ENCODE results near the gene FGF14. TPM values are rescaled to one million over a fixed set of nuclear protein-coding genes. Genes with fewer than 3 reads are reported as not detected.

The FGF14 gene
- total RNA-seq, 1 donor from 2014 or later, result 1.4 TPM

- Histone ChIP-seq H3K4me3 (peak overlapping the region; percentile 67), H2AFZ (replicated peaks) (no peak overlapping the region), H3K36me3 (no peaks in the 10 kb centered on the region), H3F3A (ENCODE audit: low read depth) (peaks cover 20% of the 10 kb centered on the region), H3K27ac (no peak overlapping the region), H3K79me2 (ENCODE audit: low read depth) (no peaks in the 10 kb centered on the region), H3K9ac (no peak overlapping the region), H3K4me1 (peaks cover 11% of the 10 kb centered on the region), H3K9me3 (ENCODE audit: low read depth) (no peaks in the 10 kb centered on the region), H3K4me2 (peak overlapping the region; percentile 96), H3K27me3 (peaks cover 100% of the 10 kb centered on the region), H4K20me1 (ENCODE audit: low read depth) (peaks cover 58% of the 10 kb centered on the region)
- no peak overlapping the region for H3K27ac Mint-ChIP-seq
- H3K9me3 Mint-ChIP-seq, result no peaks in the 10 kb centered on the region
- peaks cover 42% of the 10 kb centered on the region for H3K27me3 Mint-ChIP-seq (ENCODE audit: insufficient read depth, low read depth)
- H3K4me3 Mint-ChIP-seq, result peak overlapping the region; percentile 83
- peak; percentile 40 for DNase-seq (ENCODE audit: low spot score)
- peaks cover 30% of the 10 kb centered on the region for H3K4me1 Mint-ChIP-seq
- no peaks in the 10 kb centered on the region for H3K36me3 Mint-ChIP-seq
- TF ChIP-seq EZH2phosphoT487 (IDR thresholded peaks at IDR 0.05) (peak; percentile 75), CTCF (IDR thresholded peaks at IDR 0.05) (no peak), EZH2 (IDR thresholded peaks at IDR 0.05) (peak; percentile 78)
Observed at GRCh38 chr13:101916775-101917474, 484.9 kb downstream of the FGF14 start.

- Histone ChIP-seq H3K9ac (no peak overlapping the region), H3K79me2 (ENCODE audit: low read depth) (no peaks in the 10 kb centered on the region), H3K4me2 (peak overlapping the region; percentile 96), H3K4me1 (peaks cover 11% of the 10 kb centered on the region), H3K27me3 (peaks cover 100% of the 10 kb centered on the region), H3K36me3 (no peaks in the 10 kb centered on the region), H3K9me3 (ENCODE audit: low read depth) (no peaks in the 10 kb centered on the region), H3K4me3 (peak overlapping the region; percentile 67), H4K20me1 (ENCODE audit: low read depth) (peaks cover 56% of the 10 kb centered on the region), H2AFZ (replicated peaks) (no peak overlapping the region), H3F3A (ENCODE audit: low read depth) (peaks cover 20% of the 10 kb centered on the region), H3K27ac (no peak overlapping the region)
- peaks cover 30% of the 10 kb centered on the region for H3K4me1 Mint-ChIP-seq
- peaks cover 42% of the 10 kb centered on the region for H3K27me3 Mint-ChIP-seq (ENCODE audit: insufficient read depth, low read depth)
- peak overlapping the region; percentile 82 for H3K4me3 Mint-ChIP-seq
- no peak overlapping the region for H3K27ac Mint-ChIP-seq
- TF ChIP-seq CTCF (IDR thresholded peaks at IDR 0.05) (peak; percentile 55), EZH2phosphoT487 (IDR thresholded peaks at IDR 0.05) (peak; percentile 84), EZH2 (IDR thresholded peaks at IDR 0.05) (peak; percentile 85)
- no peaks in the 10 kb centered on the region for H3K9me3 Mint-ChIP-seq
- H3K36me3 Mint-ChIP-seq, result no peaks in the 10 kb centered on the region
- DNase-seq (ENCODE audit: low spot score), result peak; percentile 84
Observed at GRCh38 chr13:101916108-101916774, 485.6 kb downstream of the FGF14 start.

GRCh38 chr13:101915755-101916107 lies 486.1 kb downstream of the FGF14 start:
- Mint-ChIP-seq H3K36me3 (no peaks in the 10 kb centered on the region), H3K9me3 (no peaks in the 10 kb centered on the region), H3K4me1 (peaks cover 30% of the 10 kb centered on the region), H3K27ac (no peak overlapping the region), H3K4me3 (peak overlapping the region; percentile 82), H3K27me3 (ENCODE audit: insufficient read depth, low read depth) (peaks cover 42% of the 10 kb centered on the region)
- peak; percentile 6 for DNase-seq (ENCODE audit: low spot score)
- Histone ChIP-seq H4K20me1 (ENCODE audit: low read depth) (peaks cover 56% of the 10 kb centered on the region), H3K4me2 (peak overlapping the region; percentile 96), H3K9ac (no peak overlapping the region), H3F3A (ENCODE audit: low read depth) (peaks cover 20% of the 10 kb centered on the region), H3K36me3 (no peaks in the 10 kb centered on the region), H3K4me1 (peaks cover 11% of the 10 kb centered on the region), H2AFZ (replicated peaks) (no peak overlapping the region), H3K27me3 (peaks cover 95% of the 10 kb centered on the region), H3K79me2 (ENCODE audit: low read depth) (no peaks in the 10 kb centered on the region), H3K27ac (no peak overlapping the region), H3K9me3 (ENCODE audit: low read depth) (no peaks in the 10 kb centered on the region), H3K4me3 (peak overlapping the region; percentile 67)
- no peak for TF ChIP-seq CTCF (IDR thresholded peaks at IDR 0.05)
- no peak for TF ChIP-seq EZH2phosphoT487 (IDR thresholded peaks at IDR 0.05)
- no peak for TF ChIP-seq EZH2 (IDR thresholded peaks at IDR 0.05)

All from neural progenitor cell (in vitro differentiated cells).